A204.1 (cell line): ENCODE data around the gene NYNRIN.
A peak's percentile ranks its signal among the peaks of the same experiment; 100 is the strongest.

Experiments
- FAIRE-seq: peaks from 2 replicates; lab custom pipeline; 2012; peaks lifted over from hg19 to GRCh38; lab: Jason Lieb, UNC

The NYNRIN gene

DNA sequence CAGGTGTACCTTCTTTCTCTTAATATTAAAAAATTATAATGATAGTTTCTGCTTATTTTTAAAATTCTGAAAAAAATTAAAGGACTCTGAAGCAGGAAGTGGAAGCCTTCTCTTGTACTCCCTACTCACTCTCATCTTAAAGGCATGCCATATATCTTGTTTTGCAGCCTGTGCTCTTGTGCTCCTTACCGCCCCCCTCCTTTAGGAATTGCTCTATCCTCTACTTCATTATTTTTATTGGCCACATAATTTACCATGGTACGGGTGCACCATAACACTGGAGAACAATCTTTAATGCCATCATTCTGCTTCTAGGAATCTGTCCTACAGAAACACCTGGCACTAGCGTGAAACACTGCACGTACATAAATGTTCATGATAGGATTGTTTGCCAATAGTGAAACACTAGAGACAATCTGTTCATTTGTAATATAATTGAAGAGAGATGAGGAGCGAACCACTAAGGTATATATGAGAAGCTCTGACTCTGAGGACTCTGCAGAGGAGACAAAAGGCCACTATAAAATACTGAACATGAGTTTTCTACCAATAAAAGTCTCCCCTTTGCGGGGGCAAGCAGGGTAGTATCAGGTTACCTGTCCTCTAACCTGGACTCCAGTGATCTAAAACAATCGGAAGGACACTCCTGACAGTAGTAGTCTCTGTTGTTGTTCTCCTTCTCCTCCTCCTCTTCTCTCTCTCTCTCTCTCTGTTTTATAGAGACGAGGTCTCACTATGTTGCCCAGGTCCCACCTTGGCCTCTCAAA lies 6.3 kb upstream of the NYNRIN start:
- no peak for FAIRE-seq

DNA sequence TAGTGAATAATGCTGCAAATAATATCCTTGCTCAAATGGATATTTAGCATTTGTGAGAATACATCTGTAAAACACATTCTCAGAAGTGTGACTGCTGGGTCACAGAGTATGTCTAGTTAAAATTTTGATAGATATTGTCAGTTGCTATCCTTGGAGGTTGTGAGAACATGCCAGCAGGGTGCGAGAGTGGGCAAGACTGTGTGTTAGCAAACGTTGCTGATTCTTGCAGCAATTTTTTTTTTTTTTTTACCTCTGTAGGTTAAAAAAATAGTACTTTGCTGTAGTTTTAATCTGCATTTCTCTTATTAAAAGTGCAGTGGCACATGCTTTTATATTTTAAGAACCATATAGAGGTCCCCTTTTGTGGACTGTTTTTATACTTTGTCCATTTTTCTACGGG lies 4.5 kb upstream of the NYNRIN start:
- no peak for FAIRE-seq

DNA sequence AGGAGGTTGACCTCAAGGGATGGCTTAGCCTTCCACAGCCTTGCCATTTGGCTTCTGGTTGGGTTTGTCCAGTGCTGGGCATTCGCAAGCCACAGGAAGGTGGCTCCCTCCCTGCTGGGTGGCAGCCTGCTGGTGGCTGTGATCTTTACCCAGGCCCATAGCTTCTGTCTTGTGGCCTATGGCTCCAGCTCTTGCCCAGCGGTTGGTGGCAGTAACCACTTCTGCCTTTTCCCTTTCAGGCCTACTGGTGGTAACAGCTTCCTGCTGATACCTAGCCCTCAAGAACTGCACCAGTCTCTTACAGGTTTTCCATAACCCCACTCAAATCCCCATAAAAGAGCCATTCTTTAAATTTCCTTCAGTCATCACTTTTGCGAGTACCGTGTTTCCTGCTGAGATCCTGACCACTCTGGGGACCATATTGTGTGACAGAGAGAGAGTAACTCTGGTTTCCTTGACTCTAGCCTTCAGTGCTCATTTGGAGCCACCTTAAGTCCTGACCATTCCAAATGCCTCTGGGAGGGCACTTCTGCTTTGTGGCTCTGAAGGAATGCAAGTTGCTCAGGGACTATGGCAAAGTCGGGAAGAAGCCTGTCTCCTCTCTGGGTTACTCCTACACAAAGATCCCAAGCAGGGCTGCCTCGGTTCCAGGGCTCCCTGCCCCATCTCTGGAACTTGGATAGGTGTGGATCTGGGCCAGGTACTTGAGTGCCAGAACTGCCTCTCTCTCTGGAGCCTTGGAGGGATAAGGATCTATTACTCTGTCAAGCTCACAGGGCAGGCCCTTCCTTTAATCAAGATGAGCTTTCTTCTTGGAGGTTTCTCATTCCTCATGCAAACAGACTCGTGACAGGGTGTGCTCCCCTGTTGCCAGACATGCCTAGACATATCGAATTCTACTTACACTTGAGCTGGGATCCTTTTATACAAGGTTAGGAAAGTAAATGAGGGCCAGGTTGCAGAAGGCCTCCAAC lies 2.9 kb upstream of the NYNRIN start:
- no peak for FAIRE-seq

DNA sequence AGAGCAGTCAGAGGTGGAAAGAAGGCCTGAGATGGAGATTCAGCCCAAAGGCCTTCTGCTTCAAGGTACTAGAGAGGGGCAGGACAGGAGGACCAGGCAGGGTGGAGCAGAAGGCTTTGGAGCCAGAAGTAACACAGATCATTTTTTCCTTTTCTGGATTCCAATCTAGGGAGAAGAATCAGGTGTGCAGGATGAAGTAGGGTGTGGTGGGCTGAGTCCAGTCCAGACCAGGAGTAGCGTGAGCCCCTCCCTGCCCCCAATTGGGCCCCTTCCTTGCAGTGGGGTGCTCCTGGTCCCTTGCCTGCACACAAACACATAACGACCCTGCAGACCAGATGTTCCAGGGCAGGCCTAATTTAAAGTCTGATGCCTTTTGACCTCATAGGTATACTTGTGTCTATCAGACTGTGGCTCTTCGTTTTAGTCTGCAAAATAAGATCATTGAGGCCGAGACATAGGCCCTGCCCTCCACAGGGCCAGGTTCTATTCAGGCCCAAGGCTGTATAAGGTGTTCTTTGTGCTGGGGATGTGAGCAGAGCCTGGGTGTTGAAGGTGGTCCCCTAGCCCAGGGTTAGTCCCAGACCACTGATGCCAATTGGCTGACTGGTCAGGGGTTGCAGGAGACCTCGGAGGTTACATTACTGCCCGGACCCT lies 1.0 kb upstream of the NYNRIN start:
- no peak for FAIRE-seq

DNA sequence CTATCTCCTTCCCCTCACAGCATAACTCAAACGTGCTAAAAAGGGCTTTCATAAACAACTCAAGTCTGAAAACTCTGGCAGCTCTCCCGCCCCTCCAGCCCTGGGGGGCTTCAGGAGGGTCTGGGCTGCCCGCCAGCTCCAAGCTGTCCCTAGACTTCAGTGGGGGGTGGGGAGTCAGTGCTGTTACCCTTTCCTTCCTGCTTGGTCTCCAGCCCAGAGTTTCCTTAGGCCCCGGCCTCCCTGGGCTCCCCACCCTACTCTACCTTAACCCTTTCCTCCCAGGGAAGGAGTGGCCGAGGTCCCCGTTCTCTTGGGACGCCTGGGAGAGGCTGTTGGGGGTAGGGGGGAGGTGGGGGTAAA lies 530 bp upstream of the NYNRIN start:
- no peak for FAIRE-seq

DNA sequence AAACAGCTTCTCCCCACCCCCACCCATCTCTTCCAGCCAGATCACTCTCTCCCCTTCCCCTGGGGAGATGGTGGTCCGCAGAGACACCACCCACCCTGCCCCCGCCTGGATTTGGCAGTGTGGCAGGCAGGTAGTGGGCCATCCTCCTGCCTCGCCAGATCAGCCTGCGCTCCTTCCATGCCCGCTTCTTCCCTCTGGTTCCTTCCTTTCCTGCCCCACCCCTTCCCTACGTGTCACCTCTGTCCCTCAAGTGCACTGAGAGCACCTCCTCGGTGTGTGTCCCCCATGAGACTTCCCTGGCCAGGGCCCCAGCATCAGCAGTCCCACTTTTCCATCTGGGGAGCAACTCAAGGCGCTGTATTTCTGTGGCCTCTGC lies 632 bp downstream of the NYNRIN start:
- FAIRE-seq: no peak

DNA sequence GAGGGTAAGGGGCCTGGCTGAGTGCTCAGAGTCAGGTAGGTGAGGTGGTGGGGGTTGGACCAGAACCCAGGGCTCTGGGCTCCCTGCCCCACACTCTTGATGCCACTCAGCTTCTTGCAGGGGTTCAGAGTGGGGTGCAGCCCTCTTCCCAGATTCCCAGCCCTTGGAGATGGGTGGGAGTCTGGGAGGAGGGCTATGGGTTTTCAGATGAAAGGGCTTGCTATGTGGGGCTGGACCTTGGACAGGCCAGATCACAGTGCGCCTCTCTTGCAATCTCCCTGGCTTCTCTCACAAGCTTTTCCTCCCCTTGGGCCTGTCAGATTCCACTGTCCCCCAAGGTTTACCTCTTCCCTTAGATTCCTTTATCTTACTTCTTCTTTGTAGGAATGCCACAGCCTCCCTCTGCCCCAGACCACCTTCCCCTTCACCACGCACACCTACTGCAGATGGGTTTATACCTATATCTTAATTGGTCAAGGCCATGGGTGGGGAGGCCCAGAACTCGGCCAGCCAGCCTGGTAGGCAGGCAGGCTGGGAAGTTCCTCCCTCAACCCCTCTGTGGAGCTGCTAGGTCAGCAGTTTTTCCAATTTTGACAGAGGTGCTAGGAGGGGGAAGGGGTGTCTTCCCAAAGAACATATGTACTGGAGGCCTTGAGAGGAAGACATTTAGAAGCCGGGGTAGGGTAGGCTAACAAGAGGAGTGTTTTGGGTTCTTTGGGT lies 1.4 kb downstream of the NYNRIN start:
- FAIRE-seq: no peak

DNA sequence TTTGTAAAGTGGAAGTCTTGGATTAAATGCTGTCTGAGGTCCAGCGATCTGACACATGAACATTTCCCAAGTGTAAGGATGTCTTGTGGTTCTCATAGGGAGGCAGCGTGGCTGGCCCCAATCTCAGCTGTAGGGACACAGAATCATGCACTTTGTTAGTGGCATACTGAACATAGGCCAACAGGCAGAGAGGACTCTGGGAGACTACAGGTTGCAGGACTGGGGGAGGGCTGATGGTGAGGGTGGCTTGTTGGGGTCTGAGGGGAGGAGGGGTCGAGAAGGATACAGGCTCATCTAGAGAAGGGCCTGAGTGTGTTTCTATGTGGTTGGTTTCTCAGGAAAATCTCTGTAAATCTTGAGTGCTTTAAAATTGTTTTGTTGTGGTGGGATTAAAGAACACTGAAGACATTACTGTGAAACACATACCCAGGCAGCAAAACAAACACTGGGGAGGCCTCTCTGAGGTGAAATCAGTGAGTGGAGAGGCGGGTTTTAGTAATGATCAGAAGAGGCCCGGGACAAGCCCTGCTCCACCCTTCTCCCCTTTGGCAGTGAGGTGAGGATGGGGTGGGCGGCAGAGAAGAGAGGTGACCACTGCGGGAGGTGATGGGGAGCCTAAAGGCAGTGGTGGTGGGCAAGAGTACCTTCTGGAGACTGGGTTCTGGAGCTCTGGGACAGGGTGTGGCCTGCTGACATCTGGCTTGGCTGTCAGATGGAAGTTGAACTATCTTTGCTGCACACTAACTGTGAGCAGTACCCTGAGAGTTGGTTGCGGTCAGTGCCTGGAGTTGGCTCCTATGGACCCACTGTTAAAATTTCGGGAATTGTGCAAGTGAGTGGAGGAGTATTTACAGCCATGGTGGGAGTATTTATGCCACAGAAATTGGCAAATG lies 3.3 kb downstream of the NYNRIN start:
- no peak for FAIRE-seq

DNA sequence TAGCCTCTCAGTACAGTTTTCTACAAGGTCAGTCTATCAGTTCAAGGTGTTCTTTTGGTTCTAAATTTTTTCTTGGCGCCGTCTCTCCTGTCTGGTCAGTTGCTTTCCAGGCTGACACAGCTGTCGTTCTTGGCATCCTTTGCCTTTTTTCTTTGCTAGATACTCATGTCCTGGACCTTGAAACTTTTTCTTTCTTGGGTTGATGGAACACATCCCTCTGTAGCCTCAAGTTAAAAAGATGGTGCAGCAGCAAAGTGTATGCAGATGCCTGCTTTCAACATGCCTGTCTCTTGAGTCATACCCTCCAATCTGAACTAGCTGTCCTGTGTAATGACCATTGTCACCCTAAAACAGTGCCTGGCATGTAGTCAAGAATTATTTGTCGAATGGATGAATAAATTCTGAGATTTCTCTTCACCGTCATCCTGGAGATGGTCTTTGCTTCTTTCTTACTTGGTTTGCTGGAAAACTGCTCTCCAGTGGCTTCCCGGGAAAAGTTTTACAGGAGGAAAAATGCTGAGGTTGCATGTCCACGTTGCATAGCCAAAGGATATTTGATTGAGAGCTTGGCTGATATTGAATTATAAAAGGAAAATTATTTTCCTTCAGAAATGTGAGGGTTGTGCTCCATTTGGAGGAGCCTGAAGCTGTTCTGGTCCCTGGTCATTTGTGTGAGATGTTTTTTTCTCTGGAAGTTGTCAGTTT lies 4.6 kb downstream of the NYNRIN start:
- FAIRE-seq: no peak

DNA sequence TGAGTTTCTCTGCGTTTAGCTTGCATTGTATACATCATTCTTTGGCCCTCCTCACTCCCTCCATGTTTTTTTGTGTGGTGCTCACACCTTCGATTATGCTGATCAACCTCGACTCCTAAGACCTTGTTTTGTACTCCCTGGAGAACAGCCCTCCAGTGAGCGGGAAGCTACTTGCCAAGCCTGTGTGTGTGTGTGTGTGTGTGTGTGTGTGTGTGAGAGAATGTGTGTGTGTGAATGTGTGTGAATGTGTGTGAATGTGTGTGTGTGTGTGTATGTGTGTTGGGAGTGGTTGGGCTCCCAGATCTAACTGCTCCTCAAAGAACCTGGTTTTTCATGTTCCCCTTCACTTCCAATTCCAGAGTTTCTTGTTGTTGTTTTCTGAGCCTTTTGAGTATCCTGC lies 6.0 kb downstream of the NYNRIN start:
- no peak for FAIRE-seq

DNA sequence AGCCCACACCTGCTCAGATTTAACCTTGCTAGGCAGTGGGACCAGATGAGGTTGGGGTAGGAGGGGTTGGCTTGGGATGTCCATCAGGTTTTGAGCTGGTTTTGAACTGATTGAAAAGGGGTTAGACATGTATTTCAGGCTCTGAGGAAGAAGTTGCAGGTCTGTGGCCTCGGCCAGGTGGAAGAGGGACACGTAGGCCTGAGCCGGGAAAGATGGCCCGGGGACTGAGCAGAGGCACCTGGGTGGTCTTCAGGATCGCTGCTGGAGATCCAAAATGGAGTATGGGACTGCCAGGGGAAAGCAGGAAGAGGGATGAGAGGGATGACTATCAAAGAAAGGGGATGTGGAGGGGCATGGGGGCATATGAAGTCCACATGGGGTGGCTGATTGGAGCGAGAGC lies 7.6 kb downstream of the NYNRIN start:
- no peak for FAIRE-seq

DNA sequence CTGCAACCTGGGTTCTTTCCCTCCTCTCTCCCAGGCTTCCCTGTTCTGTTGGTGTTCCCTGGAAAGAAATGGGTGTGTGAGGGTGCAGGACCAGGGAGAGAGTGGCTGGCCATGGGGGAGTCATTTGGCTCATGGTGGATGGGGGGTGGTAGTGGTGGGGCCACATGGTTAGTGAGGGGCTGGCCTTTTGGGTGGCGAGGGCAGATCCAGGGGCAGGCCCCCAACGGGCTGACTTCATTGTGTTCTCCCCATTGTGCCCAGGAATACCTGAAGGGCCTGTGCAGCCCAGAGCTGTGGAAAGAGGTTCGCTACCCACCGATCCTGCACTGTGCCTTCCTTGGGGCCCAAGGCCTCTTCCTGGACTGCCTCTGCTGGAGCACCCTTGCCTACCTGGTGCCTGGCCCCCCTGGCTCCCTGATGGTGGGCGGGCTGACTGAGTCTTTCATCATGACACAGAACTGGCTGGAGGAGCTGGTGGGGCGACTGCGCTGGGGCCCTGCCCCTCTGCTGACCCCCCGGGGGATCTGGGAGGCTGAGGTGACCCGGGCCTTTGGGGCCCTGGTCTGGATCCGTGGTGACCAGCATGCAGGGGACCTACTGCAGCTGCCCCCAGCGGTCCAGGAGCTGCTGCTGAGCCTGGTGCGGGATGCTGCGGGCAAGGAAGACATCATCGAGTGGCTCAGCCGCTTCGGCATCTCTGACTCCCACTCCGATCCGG lies 9.0 kb downstream of the NYNRIN start:
- FAIRE-seq: no peak

DNA sequence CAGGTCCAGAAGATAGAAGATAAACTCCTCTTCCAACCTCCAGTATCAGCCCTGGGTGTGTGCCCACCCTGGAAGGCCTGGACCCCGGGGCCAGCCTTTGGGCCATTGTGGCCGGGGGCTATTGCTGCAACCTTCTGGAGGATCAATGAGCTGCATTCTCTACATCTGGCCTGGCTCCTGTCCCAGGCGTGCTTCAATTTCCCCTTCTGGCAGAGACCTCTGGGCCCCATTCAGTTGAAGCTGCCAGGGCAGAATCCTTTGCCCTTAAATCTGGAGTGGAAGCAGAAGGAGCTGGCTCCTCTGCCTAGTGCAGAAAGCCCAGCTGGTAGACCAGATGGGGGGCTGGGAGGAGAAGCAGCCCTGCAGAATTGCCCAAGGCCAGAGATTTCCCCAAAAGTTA lies 10.0 kb downstream of the NYNRIN start:
- no peak for FAIRE-seq

DNA sequence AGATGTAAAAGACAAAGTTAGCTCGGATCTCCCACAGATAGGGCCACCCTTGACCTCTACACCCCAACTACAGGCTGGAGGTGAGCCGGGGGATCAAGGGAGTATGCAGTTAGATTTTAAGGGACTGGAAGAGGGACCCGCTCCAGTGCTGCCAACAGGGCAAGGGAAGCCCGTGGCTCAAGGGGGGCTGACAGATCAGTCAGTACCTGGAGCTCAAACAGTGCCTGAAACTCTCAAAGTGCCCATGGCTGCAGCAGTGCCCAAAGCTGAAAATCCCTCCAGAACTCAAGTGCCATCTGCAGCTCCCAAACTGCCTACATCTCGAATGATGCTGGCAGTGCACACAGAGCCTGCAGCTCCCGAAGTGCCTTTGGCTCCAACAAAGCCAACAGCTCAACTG lies 10.4 kb downstream of the NYNRIN start:
- no peak for FAIRE-seq

DNA sequence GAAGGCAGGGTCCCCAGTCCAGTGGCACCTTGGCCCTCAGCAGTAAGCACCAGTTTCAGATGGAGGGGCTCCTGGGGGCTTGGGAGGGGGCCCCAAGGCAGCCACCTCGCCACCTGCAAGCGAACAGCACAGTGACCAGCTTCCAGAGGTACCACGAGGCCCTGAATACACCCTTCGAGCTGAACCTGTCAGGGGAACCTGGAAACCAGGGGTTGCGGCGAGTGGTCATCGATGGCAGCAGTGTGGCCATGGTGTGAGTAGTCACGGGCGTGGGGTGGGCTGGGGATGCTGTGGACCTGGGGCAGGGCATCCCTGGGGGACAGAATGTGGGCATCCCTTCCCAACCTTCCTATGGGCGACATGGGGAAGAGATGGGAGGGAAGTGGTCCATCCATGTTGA lies 11.2 kb downstream of the NYNRIN start:
- FAIRE-seq: no peak

DNA sequence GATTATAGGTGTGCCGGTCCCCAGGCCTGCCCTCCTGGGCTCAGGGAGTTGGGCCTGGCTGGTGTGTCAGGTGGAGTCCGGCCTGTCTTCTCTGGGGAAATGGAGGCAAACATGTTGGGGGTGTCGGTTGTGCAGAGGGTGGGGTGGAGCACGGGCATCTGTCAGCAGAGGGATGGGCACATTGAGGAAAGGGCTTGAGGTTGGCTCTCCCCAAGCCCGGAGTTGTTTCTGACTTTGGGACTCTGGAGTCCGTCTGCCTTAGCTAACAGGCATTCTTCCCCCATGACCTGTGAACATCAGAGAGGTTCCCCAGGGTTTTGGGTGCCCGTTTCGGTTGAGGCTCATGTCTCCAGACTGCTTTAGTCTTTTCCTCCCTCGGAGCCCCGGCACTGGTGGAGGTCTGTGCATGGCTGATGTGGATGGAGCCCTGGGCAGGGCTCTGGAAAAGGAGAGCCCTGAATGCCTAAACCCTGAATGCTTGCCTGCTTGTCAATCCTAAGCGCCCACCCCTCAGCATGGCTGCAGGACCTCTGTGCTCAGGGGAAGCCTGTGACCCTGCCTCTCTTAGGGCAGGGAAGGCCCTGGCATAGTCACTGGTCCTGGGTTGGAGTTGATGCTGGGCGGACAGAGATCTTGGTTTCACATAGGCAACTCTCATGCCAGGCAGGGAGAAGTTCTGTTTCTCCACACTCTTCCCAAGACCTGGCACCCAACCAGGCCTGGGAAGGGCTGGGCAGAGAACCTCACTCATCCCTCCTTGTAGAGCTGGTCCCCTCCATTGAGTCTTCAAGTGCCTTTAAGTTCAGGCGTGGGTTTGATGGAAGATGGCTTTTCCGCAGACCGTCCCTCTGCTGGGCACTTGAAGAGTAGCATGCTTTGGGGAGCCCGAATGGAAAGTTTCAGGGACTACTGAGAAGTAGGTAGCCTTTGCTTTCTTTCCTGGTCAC lies 12.9 kb downstream of the NYNRIN start:
- FAIRE-seq: peak; percentile 79

DNA sequence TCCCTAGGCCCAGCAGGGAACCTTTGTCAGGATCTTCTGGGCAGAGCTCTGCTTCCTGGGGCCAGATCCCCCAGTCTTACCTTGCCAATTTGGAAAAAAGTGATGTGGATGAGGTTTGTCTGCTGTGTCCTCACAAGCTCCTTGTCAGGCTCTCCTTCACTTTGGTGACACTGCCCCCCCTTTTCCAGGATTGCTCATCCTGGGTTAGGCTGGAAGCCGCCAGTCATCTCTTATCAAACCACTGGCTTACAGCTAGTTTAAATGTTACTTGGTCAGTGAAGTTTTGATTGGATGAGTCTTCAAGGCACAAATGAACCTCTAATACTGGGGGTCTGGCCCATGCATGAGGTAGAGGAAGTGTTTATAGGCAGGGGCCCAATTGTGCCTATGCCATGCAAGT lies 15.3 kb downstream of the NYNRIN start:
- no peak for FAIRE-seq

DNA sequence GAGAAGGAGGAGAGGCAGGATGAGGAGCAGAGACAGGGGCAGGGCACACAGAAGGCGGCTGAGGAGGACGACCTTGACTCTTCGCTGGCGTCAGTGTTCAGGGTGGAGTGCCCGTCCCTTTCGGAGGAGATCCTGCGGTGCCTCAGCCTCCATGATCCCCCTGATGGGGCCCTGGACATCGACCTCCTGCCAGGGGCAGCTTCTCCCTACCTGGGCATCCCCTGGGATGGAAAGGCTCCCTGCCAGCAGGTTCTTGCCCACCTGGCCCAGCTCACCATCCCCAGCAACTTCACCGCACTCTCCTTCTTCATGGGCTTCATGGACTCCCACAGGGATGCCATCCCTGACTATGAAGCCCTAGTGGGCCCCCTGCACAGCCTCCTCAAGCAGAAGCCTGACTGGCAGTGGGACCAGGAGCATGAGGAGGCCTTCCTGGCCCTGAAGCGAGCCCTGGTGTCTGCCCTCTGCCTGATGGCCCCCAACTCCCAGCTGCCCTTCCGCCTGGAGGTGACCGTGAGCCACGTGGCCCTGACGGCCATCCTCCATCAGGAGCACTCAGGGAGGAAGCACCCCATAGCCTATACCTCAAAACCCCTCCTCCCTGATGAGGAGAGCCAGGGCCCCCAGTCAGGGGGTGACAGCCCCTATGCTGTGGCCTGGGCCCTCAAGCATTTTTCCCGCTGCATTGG lies 16.1 kb downstream of the NYNRIN start:
- FAIRE-seq: no peak
